Measurements from ENCODE around the gene CAPN15. TPM values are rescaled to one million over a fixed set of nuclear protein-coding genes. Genes with fewer than 3 reads are reported as not detected.

Gene CAPN15
- total RNA-seq, 4 donors from 2014 or later = 24.9 to 44.7 (median 43.3) TPM

- Histone ChIP-seq H3K27ac (replicated peaks in 1 of 4) (no peak overlapping the region), H3K27me3 (no peaks in the 10 kb centered on the region), H3K4me3 (no peak overlapping the region), H3K4me1 (peaks cover 0 to 8% (median 5%) of the 10 kb centered on the region in 4 donors), H3K9me3 (no peaks in the 10 kb centered on the region), H3K36me3 (peaks cover 27 to 74% (median 63%) of the 10 kb centered on the region in 4 donors)
- intact Hi-C loops (cut with DNase I) = no loop called here
- 93% methylated on average over 18 of the region's 19 CpGs for WGBS
- DNase-seq (ENCODE audit: extremely low spot score) = no peak
- no peak for TF ChIP-seq CTCF (IDR thresholded peaks at IDR 0.05)
- no peak for TF ChIP-seq POLR2AphosphoS5 (IDR thresholded peaks at IDR 0.05)
- TF ChIP-seq POLR2A (IDR thresholded peaks at IDR 0.05; ENCODE audit: low read depth) = no peak
- TF ChIP-seq EP300 (IDR thresholded peaks at IDR 0.05) = no peak
Observed at GRCh38 chr16:519425-519824, 8.1 kb upstream of the CAPN15 start.

- peaks cover 27 to 68% (median 58%) of the 10 kb centered on the region in 4 donors for H3K36me3 ChIP-seq
- H3K27me3 ChIP-seq = no peaks in the 10 kb centered on the region
- H3K4me3 ChIP-seq = no peak overlapping the region
- H3K27ac ChIP-seq (replicated peaks in 1 of 4) = no peak overlapping the region
- peaks cover 0 to 14% (median 11%) of the 10 kb centered on the region in 4 donors for H3K4me1 ChIP-seq
- H3K9me3 ChIP-seq = no peaks in the 10 kb centered on the region
- no peak for DNase-seq (ENCODE audit: extremely low spot score)
- TF ChIP-seq CTCF (IDR thresholded peaks at IDR 0.05) (no peak), POLR2A (IDR thresholded peaks at IDR 0.05; ENCODE audit: low read depth) (no peak), EP300 (IDR thresholded peaks at IDR 0.05) (no peak), POLR2AphosphoS5 (IDR thresholded peaks at IDR 0.05) (no peak)
- intact Hi-C loops (cut with DNase I) = loop anchor here (10.0 kb wide), 2 partner anchors 95 to 125 kb away; partner anchors contain the start of genes NME4 and RAB11FIP3
- 93% methylated on average over 7 of the region's 35 CpGs for WGBS
Observed at GRCh38 chr16:519841-520687, 7.4 kb upstream of the CAPN15 start.

GRCh38 chr16:520847-521246 is 6.7 kb upstream of the CAPN15 start:
- Histone ChIP-seq H3K36me3 (peaks cover 21 to 60% (median 50%) of the 10 kb centered on the region in 4 donors), H3K27ac (replicated peaks in 1 of 4) (no peak overlapping the region), H3K4me3 (no peak overlapping the region), H3K27me3 (no peaks in the 10 kb centered on the region), H3K4me1 (peaks cover 7 to 21% (median 19%) of the 10 kb centered on the region in 4 donors), H3K9me3 (no peaks in the 10 kb centered on the region)
- TF ChIP-seq POLR2AphosphoS5 (IDR thresholded peaks at IDR 0.05) (no peak), CTCF (IDR thresholded peaks at IDR 0.05) (no peak), POLR2A (IDR thresholded peaks at IDR 0.05; ENCODE audit: low read depth) (no peak), EP300 (IDR thresholded peaks at IDR 0.05) (no peak)
- DNase-seq (ENCODE audit: extremely low spot score) = no peak
- intact Hi-C loops (cut with DNase I) = loop anchor here (10.0 kb wide), 2 partner anchors 96 to 126 kb away; partner anchors contain the start of genes NME4 and RAB11FIP3
- WGBS = 96% methylated on average over 13 of the region's 13 CpGs

- no peak for TF ChIP-seq POLR2AphosphoS5 (IDR thresholded peaks at IDR 0.05)
- no peak for TF ChIP-seq POLR2A (IDR thresholded peaks at IDR 0.05; ENCODE audit: low read depth)
- no peak for TF ChIP-seq EP300 (IDR thresholded peaks at IDR 0.05)
- no peak for TF ChIP-seq CTCF (IDR thresholded peaks at IDR 0.05)
- Histone ChIP-seq H3K27ac (replicated peaks in 1 of 4) (no peak overlapping the region), H3K36me3 (peaks cover 18 to 52% (median 42%) of the 10 kb centered on the region in 4 donors), H3K27me3 (no peaks in the 10 kb centered on the region), H3K9me3 (no peaks in the 10 kb centered on the region), H3K4me1 (peaks cover 14 to 29% (median 26%) of the 10 kb centered on the region in 4 donors), H3K4me3 (no peak overlapping the region)
- 82% methylated on average over 25 of the region's 34 CpGs for WGBS
- intact Hi-C loops (cut with DNase I) = loop anchor here (10.0 kb wide), 2 partner anchors 97 to 127 kb away; partner anchors contain the start of genes NME4 and RAB11FIP3
- DNase-seq (ENCODE audit: extremely low spot score) = no peak
Observed at GRCh38 chr16:521381-522210, 5.9 kb upstream of the CAPN15 start.

All from esophagus muscularis mucosa (tissue), 4 donors.